ENCODE data around the gene MAP2K2. TPM values are rescaled to one million over a fixed set of nuclear protein-coding genes. Genes with fewer than 3 reads are reported as not detected.

Gene MAP2K2
- total and polyA plus RNA-seq, 2 experiments from 2014 or later = 217 to 240 TPM

DNA sequence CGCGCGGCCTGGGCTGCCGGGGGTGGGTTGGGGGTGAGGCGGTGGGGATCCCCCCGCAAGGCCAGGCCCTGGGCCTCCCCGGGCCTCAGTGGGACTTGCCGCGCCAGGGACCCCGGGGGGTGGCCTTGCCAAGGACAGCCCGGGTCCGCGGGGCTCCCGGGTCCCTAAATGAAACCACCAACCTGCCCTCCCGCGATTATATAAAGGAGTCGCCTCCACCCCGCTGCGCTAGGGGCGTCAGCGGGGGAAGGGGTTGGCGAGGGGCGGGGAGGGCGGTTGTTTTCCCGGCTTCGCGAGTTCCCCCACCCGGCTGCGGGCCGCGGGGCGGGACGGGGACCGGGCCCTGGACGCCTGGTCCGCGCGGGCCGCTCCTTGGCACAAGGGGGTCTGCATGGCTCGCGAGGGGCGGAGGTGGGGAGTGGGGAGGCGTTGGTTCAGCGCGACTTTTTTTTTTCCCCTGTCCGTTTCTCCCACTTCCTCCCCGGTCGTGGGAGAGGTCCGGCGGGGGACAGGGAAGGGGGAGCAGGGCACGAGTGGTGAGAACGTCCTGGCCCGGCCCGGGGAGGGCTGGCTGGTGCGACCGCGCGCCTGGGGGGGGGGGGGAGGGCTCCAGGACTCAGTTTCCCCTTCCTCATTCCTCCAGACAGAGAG, 56.4 kb downstream of the MAP2K2 start:
- TF ChIP-seq, protein P1, sequence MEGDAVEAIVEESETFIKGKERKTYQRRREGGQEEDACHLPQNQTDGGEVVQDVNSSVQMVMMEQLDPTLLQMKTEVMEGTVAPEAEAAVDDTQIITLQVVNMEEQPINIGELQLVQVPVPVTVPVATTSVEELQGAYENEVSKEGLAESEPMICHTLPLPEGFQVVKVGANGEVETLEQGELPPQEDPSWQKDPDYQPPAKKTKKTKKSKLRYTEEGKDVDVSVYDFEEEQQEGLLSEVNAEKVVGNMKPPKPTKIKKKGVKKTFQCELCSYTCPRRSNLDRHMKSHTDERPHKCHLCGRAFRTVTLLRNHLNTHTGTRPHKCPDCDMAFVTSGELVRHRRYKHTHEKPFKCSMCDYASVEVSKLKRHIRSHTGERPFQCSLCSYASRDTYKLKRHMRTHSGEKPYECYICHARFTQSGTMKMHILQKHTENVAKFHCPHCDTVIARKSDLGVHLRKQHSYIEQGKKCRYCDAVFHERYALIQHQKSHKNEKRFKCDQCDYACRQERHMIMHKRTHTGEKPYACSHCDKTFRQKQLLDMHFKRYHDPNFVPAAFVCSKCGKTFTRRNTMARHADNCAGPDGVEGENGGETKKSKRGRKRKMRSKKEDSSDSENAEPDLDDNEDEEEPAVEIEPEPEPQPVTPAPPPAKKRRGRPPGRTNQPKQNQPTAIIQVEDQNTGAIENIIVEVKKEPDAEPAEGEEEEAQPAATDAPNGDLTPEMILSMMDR (IDR thresholded peaks at IDR 0.05; ENCODE audit: low read depth, low read length) = no peak
- Histone ChIP-seq H3K27me3 (peaks cover 16% of the 10 kb centered on the region), H3K9me3 (ENCODE audit: low read depth) (no peaks in the 10 kb centered on the region), H3K4me1 (ENCODE audit: low read depth) (peaks cover 3% of the 10 kb centered on the region), H3K27ac (peak overlapping the region; percentile 90), H3K4me3 (peak overlapping the region; percentile 89), H3K36me3 (no peaks in the 10 kb centered on the region)
- peak in 1 of 2 donors; percentile 50 for DNase-seq (ENCODE audit: low read depth in 1 of 2, low spot score in 1 of 2)

DNA sequence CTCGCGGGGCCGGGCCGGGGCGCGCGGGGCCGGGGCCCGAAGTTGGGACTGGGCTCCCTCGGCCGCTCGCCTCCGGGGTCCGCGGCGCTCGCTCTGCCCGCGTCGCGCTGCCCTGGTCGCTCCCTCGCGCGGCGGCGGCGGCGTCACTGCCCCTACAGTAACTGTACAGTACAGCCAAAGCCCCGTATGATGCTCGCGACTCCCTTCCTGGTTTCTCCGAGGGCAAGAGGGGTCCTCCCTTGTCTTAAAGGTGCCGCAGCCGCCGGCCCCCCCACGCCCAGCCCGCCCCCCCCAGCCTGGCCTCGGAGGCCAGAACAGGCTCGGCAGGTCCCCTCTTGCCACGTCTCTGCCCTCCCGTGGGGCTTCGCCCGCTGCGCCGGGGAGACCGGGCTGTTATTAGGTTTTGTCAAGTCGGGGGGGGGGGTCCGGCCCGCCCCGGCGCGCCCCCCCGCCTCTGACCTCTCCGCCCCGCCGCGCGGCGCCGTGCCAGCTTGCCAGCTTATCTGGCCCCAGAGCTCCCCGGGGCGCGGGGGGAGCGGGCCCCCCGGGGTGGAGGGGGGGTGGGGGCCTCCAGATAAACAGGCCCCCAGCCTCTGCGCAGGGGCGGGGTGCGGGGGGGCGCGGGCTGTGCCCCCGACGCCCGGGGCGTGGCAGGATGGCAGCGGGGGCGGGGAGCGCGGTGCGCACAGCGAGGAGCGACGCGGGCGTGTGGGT, 57.1 kb downstream of the MAP2K2 start, which contains the start of gene ZBTB7A:
TSS of gene ZBTB7A (minus strand) at position 218 of the 714 bp plus-strand sequence. CDS start 11,667 bp downstream, outside the sequence.
- TF ChIP-seq, protein P1 (IDR thresholded peaks at IDR 0.05; ENCODE audit: low read depth, low read length) = no peak
- peaks cover 16% of the 10 kb centered on the region for H3K27me3 ChIP-seq

DNA sequence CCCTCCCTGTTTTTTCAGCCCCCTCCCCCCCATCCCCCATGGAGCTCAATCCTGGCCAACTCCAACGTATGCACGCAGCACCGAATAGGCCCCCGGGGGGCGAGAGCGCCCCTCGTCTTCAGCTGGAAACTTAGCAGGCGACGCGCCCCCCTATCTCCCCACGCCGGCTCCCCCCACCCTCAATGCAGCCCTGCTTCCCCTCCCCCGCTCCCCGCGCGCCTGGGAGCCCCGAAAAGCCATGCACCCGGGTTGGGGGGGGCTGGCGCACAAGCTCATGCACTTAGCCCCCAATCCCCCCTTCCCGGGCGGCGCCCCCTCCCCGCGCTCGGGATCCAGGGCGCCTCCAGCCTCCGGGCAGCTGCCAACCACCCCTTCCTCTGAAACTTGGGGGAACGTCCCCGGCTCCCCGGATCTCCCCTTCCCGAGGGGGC, 57.7 kb downstream of the MAP2K2 start:
- no peaks in the 10 kb centered on the region for H3K9me3 ChIP-seq (ENCODE audit: low read depth)
- DNase-seq (ENCODE audit: low read depth in 1 of 2, low spot score in 1 of 2) = no peak
- peak overlapping the region; percentile 90 for H3K27ac ChIP-seq
- TF ChIP-seq, protein P1 (IDR thresholded peaks at IDR 0.05; ENCODE audit: low read depth, low read length) = no peak
- peaks cover 3% of the 10 kb centered on the region for H3K4me1 ChIP-seq (ENCODE audit: low read depth)
- H3K4me3 ChIP-seq = peak overlapping the region; percentile 89
- H3K27me3 ChIP-seq = peaks cover 16% of the 10 kb centered on the region
- no peaks in the 10 kb centered on the region for H3K36me3 ChIP-seq

More for the DNA sequence above, 57.1 kb downstream of the MAP2K2 start, which contains the start of gene ZBTB7A:
- H3K27ac ChIP-seq = peak within 1 kb of the TSS; percentile 90
- peak; percentile 79 to 92 for DNase-seq (ENCODE audit: low read depth in 1 of 2, low spot score in 1 of 2)
- no peaks in the 10 kb centered on the region for H3K36me3 ChIP-seq
- peaks cover 3% of the 10 kb centered on the region for H3K4me1 ChIP-seq (ENCODE audit: low read depth)
- no peaks in the 10 kb centered on the region for H3K9me3 ChIP-seq (ENCODE audit: low read depth)
- peak within 1 kb of the TSS; percentile 89 for H3K4me3 ChIP-seq

DNA sequence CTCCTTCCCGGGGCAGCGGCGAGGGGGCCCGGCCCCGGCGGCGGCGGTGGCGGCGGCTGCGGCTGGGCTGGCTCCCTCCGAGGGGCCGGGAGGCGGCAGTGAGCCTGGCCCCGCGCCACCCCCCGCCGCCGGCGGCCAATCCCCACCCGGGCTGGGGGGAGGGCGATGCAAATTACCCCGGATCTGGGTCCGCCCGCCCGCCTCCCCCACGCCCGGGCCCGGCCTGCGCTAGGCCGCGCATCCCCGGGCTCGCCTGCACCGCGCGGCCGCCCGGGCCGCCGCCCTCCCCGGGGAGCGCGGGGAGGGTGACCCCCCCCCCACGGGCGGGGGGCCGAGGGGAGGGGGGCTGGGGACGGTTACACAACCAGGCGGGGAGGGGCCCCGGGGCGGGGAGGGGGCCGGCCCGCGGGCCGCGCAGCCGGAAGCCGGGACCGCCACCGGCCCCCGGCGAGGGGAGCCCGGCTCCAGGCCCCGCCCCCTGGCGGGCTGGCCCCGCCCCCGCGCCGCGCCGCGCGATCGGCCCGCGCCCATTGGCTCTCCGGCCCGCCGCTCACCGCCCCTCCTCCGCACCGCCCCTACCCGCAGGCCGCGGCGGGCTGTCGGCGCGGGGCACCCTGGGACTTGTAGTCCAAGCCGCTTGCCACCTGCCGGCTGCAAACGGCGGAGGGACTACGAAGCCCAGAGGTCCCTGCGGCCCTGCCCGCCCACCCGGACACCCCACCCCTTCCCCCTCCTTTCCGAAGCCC, 58.3 kb downstream of the MAP2K2 start:
- TF ChIP-seq, protein P1 (IDR thresholded peaks at IDR 0.05; ENCODE audit: low read depth, low read length) = no peak
- peaks cover 3% of the 10 kb centered on the region for H3K4me1 ChIP-seq (ENCODE audit: low read depth)
- DNase-seq (ENCODE audit: low read depth in 1 of 2, low spot score in 1 of 2) = peak; percentile 97 to 99
- no peaks in the 10 kb centered on the region for H3K36me3 ChIP-seq
- H3K27me3 ChIP-seq = peaks cover 16% of the 10 kb centered on the region
- no peaks in the 10 kb centered on the region for H3K9me3 ChIP-seq (ENCODE audit: low read depth)
- H3K27ac ChIP-seq = peak overlapping the region; percentile 83
- peak overlapping the region; percentile 89 for H3K4me3 ChIP-seq

DNA sequence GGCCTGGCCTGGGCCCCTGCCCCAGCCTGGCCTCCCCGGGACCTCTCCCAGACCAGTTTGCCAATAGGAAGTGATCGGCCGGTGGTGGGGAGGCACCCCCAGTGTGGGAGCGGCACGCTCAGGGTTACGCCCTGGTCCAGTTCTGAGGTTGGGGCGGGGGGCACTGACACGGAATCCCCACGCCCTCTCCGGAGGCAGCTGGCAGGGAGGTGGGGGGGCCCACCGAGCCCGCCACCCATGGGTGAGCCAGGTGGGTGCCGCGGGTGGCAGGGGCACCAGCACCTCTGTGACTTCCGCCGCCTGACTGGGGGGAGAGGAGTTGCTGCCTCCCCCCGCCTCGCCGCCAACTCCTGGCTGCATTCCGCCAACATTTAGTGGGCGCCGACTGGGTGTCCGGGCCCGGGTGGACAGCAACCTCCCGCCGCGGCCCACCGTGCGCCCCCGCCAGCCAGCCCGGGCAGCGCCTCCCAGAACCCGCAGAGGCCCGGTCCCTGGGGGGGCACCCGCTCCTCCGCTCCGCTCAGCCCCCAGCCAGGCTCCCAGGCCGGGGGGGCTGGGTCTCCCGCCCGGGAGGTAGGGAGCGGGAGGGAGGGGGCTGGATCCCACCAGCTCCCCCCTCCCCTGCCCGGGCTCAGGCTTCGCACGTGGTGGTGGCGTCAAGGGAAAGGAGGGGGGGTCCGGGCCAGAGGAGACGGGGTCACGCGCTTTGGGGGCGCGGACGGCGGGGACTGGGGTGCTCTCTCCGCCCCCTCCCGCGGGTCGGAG, 59.2 kb downstream of the MAP2K2 start:
- DNase-seq (ENCODE audit: low read depth in 1 of 2, low spot score in 1 of 2) = peak; percentile 43 to 44
- Histone ChIP-seq H3K4me1 (ENCODE audit: low read depth) (peaks cover 3% of the 10 kb centered on the region), H3K9me3 (ENCODE audit: low read depth) (no peaks in the 10 kb centered on the region), H3K36me3 (no peaks in the 10 kb centered on the region), H3K4me3 (peak overlapping the region; percentile 63), H3K27me3 (peaks cover 16% of the 10 kb centered on the region), H3K27ac (peak overlapping the region; percentile 73)
- TF ChIP-seq, protein P1 (IDR thresholded peaks at IDR 0.05; ENCODE audit: low read depth, low read length) = no peak

All from cardiac muscle cell (in vitro differentiated cells and primary cell).